B cell (primary cell): Measurements from ENCODE around the gene PLEKHG4B. TPM values are rescaled to one million over a fixed set of nuclear protein-coding genes. Genes with fewer than 3 reads are reported as not detected.

Experiments
- ATAC-seq: fragments of 200-7000 bp; cut with Tn5 transposase; one replicate; pipeline ENCODE4 v1.10.0; 2021; ENCODE audit warnings: low read depth, mild to moderate bottlenecking, moderate number of reproducible peaks, moderate library complexity
- CTCF ChIA-PET: fragments of 350-600 bp; sonication (Branson Sonifier 250); formaldehyde crosslinking; loops from one replicate; lab custom pipeline; 2021; ENCODE audit warnings: antibody characterized with exemption, inconsistent platforms; lab: Charles Lee
- POLR2A ChIA-PET: fragments of 350-600 bp; sonication (Branson Sonifier 250); formaldehyde crosslinking; loops from one replicate; lab custom pipeline; 2021; ENCODE audit warnings: antibody characterized with exemption; lab: Charles Lee
- DNase-seq: peaks from one replicate; pipeline ENCODE4 v3.0.0; 2013
- H2AFZ ChIP-seq: 2 replicates; pipeline ENCODE4 v1.6.1; 2012; ENCODE audit warnings: mild to moderate bottlenecking, low read depth, low read length; ENCODE audit not compliant: insufficient read depth, poor library complexity, severe bottlenecking
- H3K27ac ChIP-seq, 2 donors: 1 replicate in 1 of 2; 2 replicates in 1 of 2; pipeline ENCODE4 v1.5.1; 2012 to 2013; ENCODE audit warnings: low read length in 2 of 2, mild to moderate bottlenecking in 2 of 2, moderate library complexity in 1 of 2
- H3K27me3 ChIP-seq, 4 experiments: fragments of 200-600 bp in 1 of 4; sonication (generic) in 1 of 4; replicated peaks in 1 of 4; 1 replicate in 2 of 4; 2 replicates in 2 of 4; pipeline versions ENCODE4 v1.6.1 to v1.7.0; 2013 to 2016; ENCODE audit warnings: low read length in 3 of 4, mild to moderate bottlenecking in 2 of 4, mixed read lengths in 1 of 4, moderate library complexity in 1 of 4; ENCODE audit not compliant: insufficient read depth in 4 of 4, control insufficient read depth in 3 of 4; ENCODE audit errors: control extremely low read depth in 1 of 4
- H3K36me3 ChIP-seq, 2 experiments: replicated peaks in 1 of 2; 1 replicate in 1 of 2; 2 replicates in 1 of 2; pipeline versions ENCODE4 v1.6.1 to v1.7.1; 2013; ENCODE audit warnings: low read length in 1 of 2; ENCODE audit not compliant: insufficient read depth in 2 of 2, control insufficient read depth in 1 of 2; ENCODE audit errors: control extremely low read depth in 1 of 2, extremely low read depth in 1 of 2
- H3K4me1 ChIP-seq, 2 donors: fragments of 200-600 bp in 1 of 2; sonication (generic) in 1 of 2; 1 replicate in 1 of 2; 2 replicates in 1 of 2; pipeline versions ENCODE4 v1.5.1 to v1.6.1; 2013 to 2017; ENCODE audit warnings: low read length in 2 of 2; ENCODE audit not compliant: control insufficient read depth in 2 of 2, insufficient read depth in 2 of 2
- H3K4me2 ChIP-seq: replicated peaks from 2 replicates; pipeline ENCODE3; 2012; ENCODE audit warnings: mild to moderate bottlenecking, low read depth, low read length; ENCODE audit not compliant: poor library complexity, severe bottlenecking
- H3K4me3 ChIP-seq, 5 experiments: fragments of 200-600 bp in 1 of 5; sonication (generic) in 1 of 5; 1 replicate in 3 of 5; 2 replicates in 2 of 5; pipeline versions ENCODE4 v1.5.1 to v1.7.0; 2011 to 2016; ENCODE audit warnings: low read length in 4 of 5, mild to moderate bottlenecking in 4 of 5, low read depth in 2 of 5, control low read depth in 1 of 5, moderate library complexity in 1 of 5; ENCODE audit not compliant: insufficient read depth in 1 of 5; ENCODE audit errors: control extremely low read depth in 1 of 5, extremely low read depth in 1 of 5
- H3K79me2 ChIP-seq: fragments of 200-600 bp; sonication (generic); one replicate; pipeline ENCODE4 v1.6.0; 2016; ENCODE audit warnings: low read length; ENCODE audit not compliant: control insufficient read depth, insufficient read depth
- H3K9ac ChIP-seq: fragments of 200-600 bp; sonication (generic); 2 replicates; pipeline ENCODE4 v1.6.1; 2017; ENCODE audit warnings: mild to moderate bottlenecking, low read length, moderate library complexity
- H3K9me3 ChIP-seq, 3 donors: one replicate each; pipeline versions ENCODE4 v1.6.1 to v1.7.1; 2013; ENCODE audit warnings: low read length in 2 of 3; ENCODE audit not compliant: control insufficient read depth in 2 of 3, insufficient read depth in 1 of 3; ENCODE audit errors: control extremely low read depth in 1 of 3
- H4K20me1 ChIP-seq: 2 replicates; pipeline ENCODE4 v1.6.0; 2012; ENCODE audit warnings: mild to moderate bottlenecking, low read length; ENCODE audit not compliant: insufficient read depth, control insufficient read depth, poor library complexity, severe bottlenecking
- H3K27ac Mint-ChIP-seq: one replicate; pipeline ENCODE4 v1.8.0; 2021; ENCODE audit warnings: mixed read lengths
- H3K27me3 Mint-ChIP-seq: one replicate; pipeline ENCODE4 v1.8.0; 2021; ENCODE audit warnings: mixed read lengths
- H3K4me1 Mint-ChIP-seq: one replicate; pipeline ENCODE4 v1.8.0; 2021; ENCODE audit warnings: mixed read lengths
- H3K4me3 Mint-ChIP-seq: one replicate; pipeline ENCODE4 v1.8.0; 2021; ENCODE audit warnings: mixed read lengths
- H3K9me3 Mint-ChIP-seq: one replicate; pipeline ENCODE4 v1.8.0; 2022; ENCODE audit warnings: mixed read lengths; ENCODE audit not compliant: insufficient read depth
- EZH2 ChIP-seq: IDR thresholded peaks from 2 replicates; pipeline ENCODE4 v1.6.1; 2012; ENCODE audit warnings: borderline replicate concordance, low read depth, mild to moderate bottlenecking, moderate library complexity, low read length; ENCODE audit not compliant: insufficient read depth, poor library complexity, severe bottlenecking
- WGBS: methylation state at CpG from one replicate; pipeline ENCODE4 v1.1.5; 2013; ENCODE audit warnings: missing lambda C conversion rate; ENCODE audit not compliant: insufficient coverage; 5-methylcytosine and 5-hydroxymethylcytosine counted together
- intact Hi-C: fragments of 100-400 bp; cut with micrococcal nuclease; formaldehyde crosslinking; loops from one replicate; pipeline ENCODE4 v1.10.0; 2022
- polyA plus RNA-seq: library from polyadenylated mRNA; depleted of rRNA; stranded (reverse); fragments of >200 nt; gene quantifications from 2 replicates; pipeline ENCODE4 v1.2.3, GENCODE V29; 2012
- total RNA-seq, 2 donors: library from RNA; stranded (reverse); fragments of 120-200 nt in 1 of 2; gene quantifications; 1 replicate in 1 of 2; 2 replicates in 1 of 2; pipeline versions ENCODE4 v1.2.3 to v1.2.4, GENCODE V29; 2013 to 2022
- TF ChIP-seq, protein P1 (sequence below): fragments of 200-600 bp; IDR thresholded peaks from one replicate; pipeline ENCODE4 v1.8.0; 2022; ENCODE audit warnings: antibody characterized with exemption, mild to moderate bottlenecking

Gene PLEKHG4B
- total and polyA plus RNA-seq, 2 donors (not counting 1 experiment from before 2014, with no cell fraction given): not detected

DNA sequence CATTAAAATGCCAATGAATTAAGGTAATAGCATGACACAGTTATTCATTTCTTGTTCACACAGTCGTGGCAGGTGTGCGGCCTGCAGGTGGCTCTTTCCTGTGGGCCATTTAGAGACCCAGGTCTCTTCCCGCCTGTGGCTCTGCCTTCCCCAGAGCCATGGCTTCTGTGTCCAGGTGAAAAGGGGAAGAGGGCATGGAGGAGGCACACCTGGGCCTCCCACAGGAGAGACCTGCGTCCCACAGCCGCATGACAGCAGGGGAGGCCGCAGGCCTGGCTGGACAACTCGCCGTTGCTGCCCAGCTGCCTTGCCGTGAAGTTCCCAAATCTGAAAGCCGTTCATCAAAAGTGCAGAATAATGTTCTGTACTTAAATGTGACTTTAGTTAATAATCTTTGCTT lies 14.4 kb upstream of the PLEKHG4B start:
- H3K27ac Mint-ChIP-seq: no peak overlapping the region
- Histone ChIP-seq H3K36me3 (no peaks in the 10 kb centered on the region), H3K4me1 (no peaks in the 10 kb centered on the region), H3K27me3 (no peaks in the 10 kb centered on the region), H3K79me2 (no peaks in the 10 kb centered on the region), H4K20me1 (no peaks in the 10 kb centered on the region), H3K9ac (no peak overlapping the region), H3K27ac (no peak overlapping the region), H2AFZ (no peak overlapping the region), H3K4me3 (no peak overlapping the region), H3K9me3 (no peaks in the 10 kb centered on the region), H3K4me2 (no peak overlapping the region)
- H3K27me3 Mint-ChIP-seq: peaks cover 18% of the 10 kb centered on the region
- POLR2A ChIA-PET: no interaction called here
- no peak for TF ChIP-seq EZH2
- TF ChIP-seq, protein P1, sequence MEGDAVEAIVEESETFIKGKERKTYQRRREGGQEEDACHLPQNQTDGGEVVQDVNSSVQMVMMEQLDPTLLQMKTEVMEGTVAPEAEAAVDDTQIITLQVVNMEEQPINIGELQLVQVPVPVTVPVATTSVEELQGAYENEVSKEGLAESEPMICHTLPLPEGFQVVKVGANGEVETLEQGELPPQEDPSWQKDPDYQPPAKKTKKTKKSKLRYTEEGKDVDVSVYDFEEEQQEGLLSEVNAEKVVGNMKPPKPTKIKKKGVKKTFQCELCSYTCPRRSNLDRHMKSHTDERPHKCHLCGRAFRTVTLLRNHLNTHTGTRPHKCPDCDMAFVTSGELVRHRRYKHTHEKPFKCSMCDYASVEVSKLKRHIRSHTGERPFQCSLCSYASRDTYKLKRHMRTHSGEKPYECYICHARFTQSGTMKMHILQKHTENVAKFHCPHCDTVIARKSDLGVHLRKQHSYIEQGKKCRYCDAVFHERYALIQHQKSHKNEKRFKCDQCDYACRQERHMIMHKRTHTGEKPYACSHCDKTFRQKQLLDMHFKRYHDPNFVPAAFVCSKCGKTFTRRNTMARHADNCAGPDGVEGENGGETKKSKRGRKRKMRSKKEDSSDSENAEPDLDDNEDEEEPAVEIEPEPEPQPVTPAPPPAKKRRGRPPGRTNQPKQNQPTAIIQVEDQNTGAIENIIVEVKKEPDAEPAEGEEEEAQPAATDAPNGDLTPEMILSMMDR: no peak
- DNase-seq (no peak), ATAC-seq (no peak)
- no peaks in the 10 kb centered on the region for H3K4me1 Mint-ChIP-seq
- 85% methylated on average over 3 of the region's 10 CpGs for WGBS
- CTCF ChIA-PET: no interaction called here
- H3K9me3 Mint-ChIP-seq: no peaks in the 10 kb centered on the region
- H3K4me3 Mint-ChIP-seq: no peak overlapping the region
- intact Hi-C loops: no loop called here

DNA sequence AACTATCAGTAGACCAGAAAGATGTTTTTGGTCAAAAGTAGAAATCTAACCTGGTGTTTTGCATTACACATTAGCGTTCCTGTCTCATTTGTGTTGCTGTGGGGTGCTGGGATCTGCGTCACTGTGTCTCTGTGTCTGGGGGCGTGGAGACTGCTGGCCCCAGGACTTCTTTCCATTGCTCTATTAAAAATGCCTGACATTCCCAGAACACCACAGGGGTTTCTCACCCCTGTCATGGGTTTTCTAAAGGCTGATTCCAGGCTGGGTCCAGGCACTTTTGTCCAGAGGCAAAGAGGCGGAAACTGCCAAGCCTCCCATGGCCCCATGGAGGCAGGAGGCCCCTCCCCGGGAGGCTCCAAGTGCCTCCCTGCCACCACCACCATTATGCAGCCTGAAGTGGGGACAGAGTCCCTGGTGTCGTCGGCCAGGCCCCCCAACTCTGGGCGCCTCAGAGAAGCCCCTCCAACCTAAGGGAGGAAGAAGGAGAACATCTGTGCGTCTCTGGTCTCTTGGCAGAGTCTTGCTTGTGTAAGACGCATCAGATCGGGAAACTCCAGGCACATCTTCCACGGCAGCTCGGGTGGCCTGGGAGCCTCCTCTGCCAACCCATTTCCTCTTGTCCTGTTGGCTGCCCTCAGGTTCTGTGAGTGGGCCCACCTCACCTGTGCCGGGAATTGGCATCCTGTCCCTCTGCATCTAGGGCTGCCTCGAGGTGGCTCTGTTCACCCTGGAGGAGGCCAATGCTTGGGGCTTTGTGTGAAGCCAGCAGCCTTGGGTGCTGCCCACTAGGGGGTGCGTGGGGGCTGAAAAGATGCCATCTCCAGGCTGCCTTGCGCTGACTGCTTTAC lies 13.8 kb upstream of the PLEKHG4B start:
- H4K20me1 ChIP-seq: no peaks in the 10 kb centered on the region
- DNase-seq: no peak
- Mint-ChIP-seq H3K9me3 (no peaks in the 10 kb centered on the region), H3K27ac (no peak overlapping the region), H3K4me1 (no peaks in the 10 kb centered on the region), H3K27me3 (peaks cover 22% of the 10 kb centered on the region), H3K4me3 (no peak overlapping the region)
- CTCF ChIA-PET: no interaction called here
- H3K4me1 ChIP-seq: no peaks in the 10 kb centered on the region
- no peak overlapping the region for H3K27ac ChIP-seq
- no peaks in the 10 kb centered on the region for H3K36me3 ChIP-seq
- WGBS: 72% methylated on average over 17 of the region's 17 CpGs
- H3K4me3 ChIP-seq: no peak overlapping the region
- intact Hi-C loops: no loop called here
- ATAC-seq: no peak
- POLR2A ChIA-PET: no interaction called here
- no peaks in the 10 kb centered on the region for H3K79me2 ChIP-seq
- no peak overlapping the region for H2AFZ ChIP-seq
- H3K9ac ChIP-seq: no peak overlapping the region
- H3K4me2 ChIP-seq: no peak overlapping the region
- TF ChIP-seq, protein P1: no peak
- TF ChIP-seq EZH2: no peak
- no peaks in the 10 kb centered on the region for H3K27me3 ChIP-seq
- H3K9me3 ChIP-seq: no peaks in the 10 kb centered on the region
